Omental fat pad (tissue), 4 donors: ENCODE data around the gene C1orf159. TPM values are rescaled to one million over a fixed set of nuclear protein-coding genes. Genes with fewer than 3 reads are reported as not detected.

Source experiments
- ATAC-seq: fragments of 150-250 bp; one replicate; pipeline ENCODE4 v1.9.1; 2016; ENCODE audit warnings: mild to moderate bottlenecking, moderate library complexity; ENCODE audit not compliant: low FRiP score
- DNase-seq: peaks from one replicate; pipeline ENCODE4 v3.0.0-alpha.2; 2019; ENCODE audit warnings: low spot score
- CTCF ChIP-seq, 3 donors: fragments of 450-650 bp; IDR thresholded peaks; one replicate each; pipeline ENCODE4 v1.5.1; 2016 to 2017; ENCODE audit warnings: antibody characterized with exemption in 3 of 3, mild to moderate bottlenecking in 3 of 3, moderate library complexity in 2 of 3
- total RNA-seq, 4 donors: library from RNA; depleted of rRNA; stranded (reverse); fragments of >200 nt; gene quantifications; one replicate each; pipeline ENCODE4 v1.1.0, GENCODE V29; 2016

Gene C1orf159
- total RNA-seq, 4 donors from 2014 or later = 5.6 to 12.0 (median 9.5) TPM

- no peak for TF ChIP-seq CTCF (IDR thresholded peaks at IDR 0.05)
- no peak for DNase-seq
- no peak for ATAC-seq
Observed at GRCh38 chr1:1120096-1120495, 4.2 kb upstream of the C1orf159 start.

- TF ChIP-seq CTCF (IDR thresholded peaks at IDR 0.05) = no peak
- ATAC-seq = no peak
- DNase-seq = no peak
Observed at GRCh38 chr1:1119272-1119890, 3.5 kb upstream of the C1orf159 start.

GRCh38 chr1:1118876-1119220 is 3.0 kb upstream of the C1orf159 start:
- ATAC-seq = no peak
- TF ChIP-seq CTCF (IDR thresholded peaks at IDR 0.05) = no peak

GRCh38 chr1:1118011-1118875 is 2.4 kb upstream of the C1orf159 start:
- DNase-seq = no peak

More at GRCh38 chr1:1118876-1119220, 3.0 kb upstream of the C1orf159 start:
- no peak for DNase-seq

GRCh38 chr1:1117469-1117831 is 1.6 kb upstream of the C1orf159 start:
- no peak for DNase-seq

More at GRCh38 chr1:1118011-1118875, 2.4 kb upstream of the C1orf159 start:
- no peak for TF ChIP-seq CTCF (IDR thresholded peaks at IDR 0.05)
- ATAC-seq = no peak

GRCh38 chr1:1116701-1117468 is 996 bp upstream of the C1orf159 start:
- DNase-seq (no peak), ATAC-seq (peak; percentile 33)
- no peak for TF ChIP-seq CTCF (IDR thresholded peaks at IDR 0.05)

More at GRCh38 chr1:1117469-1117831, 1.6 kb upstream of the C1orf159 start:
- TF ChIP-seq CTCF (IDR thresholded peaks at IDR 0.05) = no peak
- ATAC-seq = no peak
